HG02678 (cell line): Measurements from ENCODE around the gene SCD.
A peak's percentile ranks its signal among the peaks of the same experiment; 100 is the strongest.
"Not testable (repeated sequence)": the region's sequence is repeated elsewhere in the genome, so short reads cannot be mapped to it uniquely, and the experiment has no call there.

ENCODE experiments used
- ATAC-seq: cut with Tn5 transposase; IDR thresholded peaks from one replicate; pipeline ENCODE4 v1.9.1; 2021; ENCODE audit warnings: mild to moderate bottlenecking, moderate library complexity; ENCODE audit not compliant: unreplicated experiment

Gene SCD

DNA sequence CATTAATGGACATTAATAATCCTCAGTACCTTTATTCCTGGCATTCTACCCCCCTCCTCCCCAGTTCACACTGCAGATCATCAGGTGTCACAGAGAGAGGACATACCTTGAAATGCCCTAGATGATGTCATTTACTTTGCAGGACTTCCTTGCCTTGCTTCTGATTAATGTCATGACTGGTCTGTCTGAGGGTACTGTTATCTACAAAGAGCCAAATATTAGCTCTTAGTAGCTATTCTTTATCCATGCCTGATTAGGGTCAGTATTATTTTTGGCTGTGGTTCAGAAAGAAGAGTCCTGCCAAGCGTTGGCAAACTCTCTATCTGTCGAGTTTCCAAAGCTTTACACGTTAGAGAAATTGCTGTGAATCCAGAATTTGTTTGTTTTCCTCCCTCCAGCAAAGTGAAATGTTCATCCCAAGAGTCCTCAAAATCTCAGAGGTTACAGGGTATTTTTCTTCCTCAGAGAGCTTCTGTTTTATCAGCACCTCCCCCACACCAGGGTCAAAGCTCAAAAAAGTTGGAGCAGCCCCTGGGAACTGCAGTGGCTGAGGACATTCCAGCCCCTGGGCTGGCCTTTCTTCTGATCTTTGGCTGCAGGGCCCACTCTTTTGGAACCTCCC, 12.6 kb downstream of the SCD start:
- ATAC-seq: no peak

DNA sequence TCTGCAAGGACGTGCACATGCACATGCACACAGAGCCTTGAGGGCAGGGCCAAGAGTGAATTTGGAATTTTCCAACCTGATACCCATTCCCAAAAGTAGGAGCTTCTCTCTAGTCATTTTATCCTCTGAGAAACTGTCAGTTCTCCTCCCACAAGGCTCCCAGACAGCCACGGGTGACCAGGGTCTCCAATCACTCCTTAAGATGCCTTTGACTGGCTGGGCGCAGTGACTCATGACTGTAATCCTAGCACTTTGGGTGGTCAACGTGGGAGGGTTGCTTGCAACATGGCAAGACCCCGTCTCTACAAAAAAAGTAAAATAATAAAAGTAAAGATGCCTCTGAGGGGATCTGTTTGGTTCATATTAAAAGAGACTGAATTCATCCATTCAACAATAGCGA, 13.2 kb downstream of the SCD start:
- no peak for ATAC-seq

DNA sequence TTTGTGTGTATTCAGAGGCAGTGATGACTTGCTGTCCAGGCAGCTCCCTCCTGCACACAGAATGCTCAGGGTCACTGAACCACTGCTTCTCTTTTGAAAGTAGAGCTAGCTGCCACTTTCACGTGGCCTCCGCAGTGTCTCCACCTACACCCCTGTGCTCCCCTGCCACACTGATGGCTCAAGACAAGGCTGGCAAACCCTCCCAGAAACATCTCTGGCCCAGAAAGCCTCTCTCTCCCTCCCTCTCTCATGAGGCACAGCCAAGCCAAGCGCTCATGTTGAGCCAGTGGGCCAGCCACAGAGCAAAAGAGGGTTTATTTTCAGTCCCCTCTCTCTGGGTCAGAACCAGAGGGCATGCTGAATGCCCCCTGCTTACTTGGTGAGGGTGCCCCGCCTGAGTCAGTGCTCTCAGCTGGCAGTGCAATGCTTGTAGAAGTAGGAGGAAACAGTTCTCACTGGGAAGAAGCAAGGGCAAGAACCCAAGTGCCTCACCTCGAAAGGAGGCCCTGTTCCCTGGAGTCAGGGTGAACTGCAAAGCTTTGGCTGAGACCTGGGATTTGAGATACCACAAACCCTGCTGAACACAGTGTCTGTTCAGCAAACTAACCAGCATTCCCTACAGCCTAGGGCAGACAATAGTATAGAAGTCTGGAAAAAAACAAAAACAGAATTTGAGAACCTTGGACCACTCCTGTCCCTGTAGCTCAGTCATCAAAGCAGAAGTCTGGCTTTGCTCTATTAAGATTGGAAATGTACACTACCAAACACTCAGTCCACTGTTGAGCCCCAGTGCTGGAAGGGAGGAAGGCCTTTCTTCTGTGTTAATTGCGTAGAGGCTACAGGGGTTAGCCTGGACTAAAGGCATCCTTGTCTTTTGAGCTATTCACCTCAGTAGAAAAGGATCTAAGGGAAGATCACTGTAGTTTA, 15.8 kb downstream of the SCD start:
- no peak for ATAC-seq

DNA sequence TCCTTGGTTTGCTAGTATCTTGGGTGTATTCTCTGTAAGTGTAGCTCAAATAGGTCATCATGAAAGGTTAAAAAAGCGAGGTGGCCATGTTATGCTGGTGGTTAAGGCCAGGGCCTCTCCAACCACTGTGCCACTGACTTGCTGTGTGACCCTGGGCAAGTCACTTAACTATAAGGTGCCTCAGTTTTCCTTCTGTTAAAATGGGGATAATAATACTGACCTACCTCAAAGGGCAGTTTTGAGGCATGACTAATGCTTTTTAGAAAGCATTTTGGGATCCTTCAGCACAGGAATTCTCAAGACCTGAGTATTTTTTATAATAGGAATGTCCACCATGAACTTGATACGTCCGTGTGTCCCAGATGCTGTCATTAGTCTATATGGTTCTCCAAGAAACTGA, 17.1 kb downstream of the SCD start:
- no peak for ATAC-seq

DNA sequence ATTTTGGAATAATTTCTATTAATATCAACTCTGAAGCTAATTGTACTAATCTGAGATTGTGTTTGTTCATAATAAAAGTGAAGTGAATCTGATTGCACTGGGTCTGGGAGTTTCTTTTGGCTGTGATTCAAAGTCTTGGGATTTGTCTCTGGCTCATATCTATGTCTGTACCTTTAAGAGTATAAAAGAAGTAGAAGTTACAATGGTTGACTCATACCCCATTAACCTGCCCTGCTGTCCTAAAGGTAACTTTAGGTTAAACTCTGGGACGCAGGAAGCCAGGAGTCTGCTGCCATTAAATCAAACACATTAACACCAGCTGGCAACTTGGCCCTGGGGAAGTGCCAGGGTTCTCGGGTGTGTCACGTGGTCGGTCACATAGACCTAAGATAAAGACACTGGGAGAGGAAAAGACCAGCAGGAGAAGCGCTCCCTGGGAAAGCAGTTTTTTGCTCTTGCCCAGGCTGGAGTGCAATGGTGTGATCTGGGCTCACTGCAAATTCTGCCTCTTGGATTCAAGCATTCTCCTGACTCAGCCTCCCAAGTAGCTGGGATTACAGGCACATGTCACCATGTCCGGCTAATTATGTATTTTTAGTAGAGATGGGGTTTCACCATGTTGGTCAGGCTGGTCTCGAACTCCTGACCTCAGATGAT, 17.8 kb downstream of the SCD start:
- ATAC-seq: no peak

DNA sequence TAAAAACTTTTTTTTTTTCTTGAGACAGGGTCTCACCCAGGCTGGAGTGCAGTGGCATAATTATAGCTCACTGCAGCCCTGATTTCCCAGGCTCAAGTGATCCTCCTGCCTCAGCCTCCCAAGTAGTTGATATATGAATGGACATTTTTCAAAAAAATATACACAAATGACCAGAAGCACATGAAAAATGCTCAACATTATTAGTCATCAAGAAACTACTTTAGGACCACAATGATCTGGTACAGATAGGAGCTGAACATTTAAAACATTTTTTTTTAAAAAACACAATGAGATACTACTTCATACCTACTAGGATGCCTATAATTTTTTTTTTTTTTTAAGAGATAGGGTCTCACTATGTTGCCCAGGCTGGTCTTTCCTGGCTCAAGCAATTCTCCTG, 21.7 kb downstream of the SCD start:
- ATAC-seq: no peak

DNA sequence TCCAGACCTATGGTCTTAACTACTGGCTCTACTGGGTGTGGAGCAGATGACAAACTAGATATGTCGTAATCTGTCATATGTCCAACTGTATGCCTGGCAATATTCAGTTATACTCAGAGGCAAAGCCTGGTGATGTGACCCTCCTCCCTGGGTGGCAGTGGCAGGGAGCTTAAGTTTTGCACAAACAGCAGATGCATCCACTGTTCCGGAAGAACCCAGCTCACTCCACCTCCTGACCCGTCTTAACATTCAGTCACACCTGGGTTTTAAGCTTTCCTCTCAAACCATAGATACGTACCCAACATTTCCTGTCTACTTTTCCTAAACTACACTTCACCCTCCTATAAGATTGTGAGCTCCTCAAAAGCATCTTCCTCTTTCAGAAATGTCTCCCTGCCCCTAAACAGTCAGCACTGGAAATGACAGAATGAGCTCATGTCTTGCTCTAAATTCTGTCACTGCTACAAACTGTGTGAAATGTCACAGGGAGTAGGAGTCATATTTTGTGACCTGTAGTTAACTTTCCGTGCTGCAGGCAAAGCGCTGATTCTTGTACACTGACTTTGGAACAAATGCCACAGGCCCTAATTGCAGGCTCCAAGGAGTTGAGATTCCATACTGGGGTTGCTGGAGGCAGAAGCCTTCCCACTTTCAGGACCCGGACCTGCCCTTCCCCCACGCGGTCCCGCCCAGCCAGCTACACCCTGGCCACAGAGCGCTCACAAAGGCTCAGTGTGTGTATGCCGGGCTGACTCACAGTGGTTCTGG, 23.9 kb downstream of the SCD start:
- no peak for ATAC-seq

DNA sequence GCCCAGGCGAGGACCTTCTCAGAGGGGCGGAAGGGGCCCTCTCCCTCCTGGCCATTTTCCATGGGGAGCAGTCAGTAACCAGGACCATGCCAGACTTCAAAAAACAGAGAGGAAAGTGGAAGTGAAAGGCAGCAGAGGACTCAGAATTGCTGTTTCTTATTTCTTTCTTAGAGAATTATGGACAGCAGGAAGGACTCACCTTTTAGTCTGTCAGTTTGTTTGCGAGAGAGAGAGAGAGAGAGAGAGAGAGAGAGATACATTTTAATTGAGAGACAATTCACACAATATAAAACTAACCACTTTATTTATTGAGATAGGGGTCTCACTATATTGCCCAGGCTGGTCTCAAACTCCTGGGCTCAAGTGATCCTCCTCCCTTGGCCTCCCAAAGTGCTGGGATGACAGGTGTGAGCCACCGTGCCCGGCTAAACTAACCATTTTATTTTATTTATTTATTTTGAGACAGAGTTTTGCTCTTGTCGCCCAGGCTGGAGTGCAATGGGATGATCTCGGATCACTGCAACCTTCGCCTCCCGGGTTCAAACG, 24.5 kb downstream of the SCD start:
- ATAC-seq: no peak

DNA sequence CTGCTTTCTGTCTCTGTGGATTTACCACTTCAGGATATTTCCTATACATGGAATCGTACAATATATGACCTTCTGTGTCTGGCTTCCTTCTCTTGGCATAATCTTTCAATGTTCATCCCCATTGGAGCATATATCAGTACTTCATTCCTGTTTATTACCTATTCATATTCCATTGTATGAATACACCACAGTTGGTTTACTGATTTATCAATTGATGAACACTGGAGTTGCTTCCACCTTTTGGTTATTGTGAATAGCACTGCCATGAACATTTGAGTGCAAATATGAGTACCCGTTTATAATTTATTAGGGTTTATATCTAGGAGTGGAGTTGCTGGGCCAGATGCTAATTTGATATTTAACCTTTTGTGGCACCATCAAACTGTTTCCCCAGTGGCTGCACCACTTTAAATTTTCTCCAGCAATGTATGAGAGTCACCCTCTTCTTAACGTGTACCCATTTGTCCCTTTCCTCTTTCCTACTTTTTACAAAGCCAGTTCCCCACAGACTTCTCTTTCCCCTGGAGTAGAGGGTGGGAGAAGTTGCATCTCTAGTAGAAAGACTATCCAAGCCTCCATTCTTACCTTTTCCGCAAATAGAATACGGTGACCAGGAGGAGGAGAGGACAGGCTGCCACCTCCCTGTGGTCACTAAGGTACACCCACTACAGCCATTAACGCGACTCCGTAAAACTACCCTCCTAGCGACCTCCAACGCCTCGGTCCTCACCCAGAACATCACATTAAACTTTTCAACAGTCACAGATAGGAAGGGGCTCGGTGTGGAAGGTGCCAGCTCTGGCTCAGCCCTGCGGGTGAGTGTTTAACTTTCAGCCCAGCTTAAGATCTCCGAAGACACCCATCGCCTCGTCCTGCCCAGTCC, 25.6 kb downstream of the SCD start:
- ATAC-seq: no peak

DNA sequence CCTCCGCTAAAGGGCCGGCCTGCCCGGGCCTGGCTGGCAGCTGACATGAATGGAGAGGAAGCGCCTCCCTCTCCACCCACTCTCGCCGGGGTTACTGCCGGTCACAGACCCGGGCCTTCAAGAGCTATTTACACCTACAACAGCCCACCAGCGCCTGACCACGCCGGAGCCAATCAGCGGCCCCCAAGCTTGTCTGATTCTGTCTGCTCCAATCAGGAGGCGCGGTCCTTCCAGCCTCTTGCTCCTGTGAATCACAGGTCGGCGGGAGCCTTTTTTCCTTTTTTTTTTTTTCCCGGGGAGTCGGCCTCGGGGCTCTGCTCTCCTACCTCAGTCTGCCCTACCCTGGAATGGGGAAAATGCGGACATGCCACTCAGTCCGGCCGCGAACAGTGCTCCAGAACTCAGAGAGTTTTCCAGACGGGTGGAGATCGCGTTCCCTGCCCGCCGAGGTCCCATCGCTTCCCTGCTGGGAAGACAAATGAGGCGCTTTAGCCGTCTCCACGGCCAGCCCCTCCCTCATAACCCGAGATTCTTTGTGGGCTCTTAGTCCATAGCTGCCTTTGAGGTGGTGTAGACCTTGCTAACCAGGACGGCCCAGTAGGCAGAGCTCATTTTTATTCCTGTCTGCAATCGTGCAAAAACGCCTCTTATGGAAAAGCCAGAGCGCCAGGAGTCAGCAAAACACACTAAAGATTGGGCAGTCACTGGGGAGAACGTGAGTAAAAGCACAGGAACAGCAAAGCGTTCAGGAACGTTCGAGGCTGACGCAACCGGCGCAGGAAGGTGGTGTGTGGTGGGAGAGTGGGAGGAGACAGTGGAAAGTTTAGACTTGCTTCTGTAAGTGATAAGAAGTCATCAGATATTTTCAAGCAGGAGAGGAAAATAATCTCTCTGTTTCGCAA, 26.5 kb downstream of the SCD start:
- peak; percentile 97 for ATAC-seq

DNA sequence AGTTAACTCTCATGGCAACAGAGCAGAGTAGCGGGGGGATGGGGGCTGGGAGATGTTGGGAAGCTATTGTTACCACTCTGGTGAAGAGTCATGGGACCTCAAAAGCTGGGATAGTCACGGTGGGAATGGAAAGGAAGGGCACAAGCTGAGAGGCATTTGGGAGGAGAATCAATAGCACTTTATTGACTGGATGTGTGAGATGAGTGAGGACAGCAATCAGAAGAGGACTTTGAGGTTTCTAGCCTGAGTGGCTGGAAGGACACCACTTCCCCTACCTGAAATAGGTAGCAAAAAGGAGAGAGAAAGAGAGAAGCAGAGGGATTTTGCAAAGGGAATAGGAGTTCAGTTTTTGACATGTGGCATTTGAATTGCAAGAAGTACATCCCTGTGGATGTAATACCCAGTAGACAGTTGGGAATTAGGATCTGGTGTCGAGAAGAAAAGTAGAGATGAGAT, 27.2 kb downstream of the SCD start:
- ATAC-seq: no peak

DNA sequence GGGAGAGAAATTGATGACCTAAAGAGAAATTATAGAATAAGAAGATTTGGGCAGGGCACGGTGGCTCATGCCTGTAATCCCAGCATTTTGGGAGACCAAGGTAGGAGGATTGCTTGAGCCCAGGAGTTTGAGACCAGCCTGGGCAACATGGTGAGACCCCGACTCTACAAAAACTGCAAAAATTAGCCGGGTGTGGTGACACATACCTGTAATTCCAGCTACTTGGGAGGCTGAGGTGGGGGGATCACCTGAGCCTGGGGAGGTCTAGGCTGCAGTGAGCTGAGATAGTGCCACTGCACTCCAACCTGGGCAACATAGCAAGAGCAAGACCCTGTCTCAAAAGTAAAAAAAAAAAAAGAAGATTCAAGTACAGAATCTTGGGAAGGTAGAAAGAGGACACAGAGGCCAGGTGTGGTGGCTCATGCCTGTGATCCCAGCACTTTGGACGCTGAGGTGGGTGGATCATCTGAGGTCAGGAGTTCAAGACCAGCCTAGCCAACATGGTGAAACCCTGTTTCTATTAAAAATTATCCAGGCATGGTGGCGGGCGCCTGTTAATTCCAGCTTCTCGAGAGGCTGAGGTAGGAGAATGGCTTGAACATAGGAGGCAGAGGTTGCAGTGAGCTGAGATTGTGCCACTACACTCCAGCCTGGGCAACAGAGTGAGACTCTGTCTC, 27.8 kb downstream of the SCD start:
- ATAC-seq: not testable (repeated sequence)

DNA sequence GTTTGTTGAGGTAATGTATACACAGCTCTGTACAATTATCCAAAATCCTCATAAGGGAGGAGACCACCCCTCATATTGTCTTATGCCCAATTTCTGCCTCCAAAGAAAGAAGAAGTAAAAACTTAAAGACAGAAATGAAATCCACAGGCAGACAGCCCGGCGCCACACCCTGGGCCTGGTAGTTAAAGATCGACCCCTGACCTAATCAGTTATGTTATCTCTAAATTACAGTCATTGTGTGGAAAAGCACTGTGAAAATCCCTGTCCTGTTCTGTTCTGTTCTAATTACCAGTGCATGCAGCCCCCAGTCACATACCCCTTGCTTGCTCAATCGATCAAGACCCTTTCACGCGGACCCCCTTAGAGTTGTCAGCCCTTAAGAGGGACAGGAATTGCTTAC, 29.6 kb downstream of the SCD start:
- not testable (repeated sequence) for ATAC-seq

DNA sequence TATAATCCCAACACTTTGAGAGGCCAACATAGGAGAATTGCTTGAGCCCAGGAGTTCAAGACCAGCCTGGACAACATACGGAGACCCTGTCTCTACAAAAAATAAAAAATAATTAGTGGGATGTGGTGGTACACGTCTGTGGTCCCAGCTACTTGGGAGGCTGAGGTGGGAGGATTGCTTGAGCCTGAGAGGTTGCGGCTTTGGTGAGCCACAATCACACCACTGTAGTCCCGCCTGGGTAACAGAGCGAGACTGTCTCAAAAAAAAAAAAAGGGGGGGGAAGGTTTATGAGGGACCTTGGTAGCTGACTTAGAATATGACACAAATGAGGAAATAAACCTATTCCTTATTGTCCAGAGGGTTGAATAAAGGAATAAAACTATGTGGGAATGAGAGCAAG, 30.8 kb downstream of the SCD start:
- ATAC-seq: no peak

DNA sequence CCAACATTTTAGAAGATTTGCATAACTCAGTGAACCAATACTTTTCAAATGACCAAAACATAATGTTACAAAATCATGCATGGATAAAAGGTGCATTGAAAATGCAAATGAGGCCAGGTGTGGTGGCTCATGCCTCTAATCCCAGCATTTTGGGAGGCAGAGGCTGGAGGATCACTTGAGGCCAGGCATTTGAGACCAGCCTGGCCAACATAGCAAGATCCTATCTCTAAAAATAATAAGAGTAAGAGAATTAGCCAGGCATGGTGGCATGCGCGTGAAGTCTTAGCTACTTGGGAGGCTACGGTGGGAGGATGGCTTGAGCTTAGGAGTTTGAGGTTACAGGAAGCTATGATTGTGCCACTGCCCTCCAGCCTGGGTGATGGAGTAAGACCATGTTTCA, 33.4 kb downstream of the SCD start:
- no peak for ATAC-seq

DNA sequence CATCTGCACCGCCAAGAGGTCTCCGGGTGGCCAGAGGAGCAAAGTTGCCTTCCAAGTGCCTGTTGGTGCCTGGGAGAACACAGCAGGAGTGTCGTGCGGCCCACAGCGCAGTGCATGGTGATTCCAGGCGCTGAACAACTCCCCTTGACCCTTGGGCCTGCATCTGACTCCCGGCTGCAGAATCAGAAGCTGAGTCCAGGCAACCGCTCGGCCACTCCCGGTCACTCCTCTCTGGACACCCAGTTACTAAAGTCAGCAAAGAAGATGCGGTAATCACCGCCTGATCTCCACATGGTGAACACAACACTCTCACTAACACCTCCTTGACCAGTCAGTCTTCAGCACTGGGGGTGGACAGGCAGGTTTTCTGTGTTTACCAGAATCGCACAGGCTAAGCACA, 35.5 kb downstream of the SCD start:
- no peak for ATAC-seq

DNA sequence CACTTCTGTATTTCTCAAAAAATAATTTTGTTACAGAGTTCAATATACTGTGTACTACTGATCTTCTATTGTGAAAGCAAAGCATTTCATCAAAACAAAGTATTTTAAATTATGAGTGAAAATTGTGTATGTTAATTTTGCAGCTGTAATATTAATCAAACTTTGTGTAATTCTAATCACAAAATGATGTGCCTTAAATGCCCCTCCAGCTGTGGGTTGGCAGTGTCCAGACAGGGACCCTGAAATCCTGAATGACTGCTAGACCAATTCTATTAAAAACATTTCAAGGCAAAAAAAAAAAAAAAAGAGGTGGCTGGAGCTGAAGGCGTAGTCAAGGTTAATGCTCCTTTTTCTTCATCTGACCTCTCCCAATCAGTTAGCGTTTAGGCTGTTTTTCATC, 36.2 kb downstream of the SCD start:
- no peak for ATAC-seq
